HG03432 (cell line): ENCODE results near the gene KCTD6.
"Not testable (repeated sequence)": the region's sequence is repeated elsewhere in the genome, so short reads cannot be mapped to it uniquely, and the experiment has no call there.

Experiments used
- ATAC-seq: cut with Tn5 transposase; IDR thresholded peaks from one replicate; pipeline ENCODE4 v1.9.1; 2021; ENCODE audit warnings: mild to moderate bottlenecking, moderate library complexity; ENCODE audit not compliant: unreplicated experiment

The KCTD6 gene

GRCh38 chr3:58522759-58523425 lies 31.0 kb downstream of the KCTD6 start:
- no peak for ATAC-seq

GRCh38 chr3:58524326-58524888 lies 32.5 kb downstream of the KCTD6 start:
- ATAC-seq, result no peak

- ATAC-seq, result no peak
These were observed 34.6 kb downstream of the KCTD6 start for GRCh38 chr3:58526515-58526957.

- ATAC-seq, result not testable (repeated sequence)
These were observed 35.5 kb downstream of the KCTD6 start for GRCh38 chr3:58527440-58527839.

GRCh38 chr3:58528629-58529028 lies 36.7 kb downstream of the KCTD6 start:
- no peak for ATAC-seq

GRCh38 chr3:58529516-58530353 lies 37.8 kb downstream of the KCTD6 start:
- no peak for ATAC-seq

- no peak for ATAC-seq
These were observed 38.5 kb downstream of the KCTD6 start for GRCh38 chr3:58530354-58530865.

- ATAC-seq, result no peak
These were observed 39.7 kb downstream of the KCTD6 start for GRCh38 chr3:58531555-58531954.

- ATAC-seq, result no peak
These were observed 40.1 kb downstream of the KCTD6 start for GRCh38 chr3:58531956-58532355.

- peak; percentile 94 for ATAC-seq
These were observed 40.9 kb downstream of the KCTD6 start for GRCh38 chr3:58532794-58533220.

GRCh38 chr3:58534592-58535494 lies 42.9 kb downstream of the KCTD6 start:
- ATAC-seq, result no peak

- ATAC-seq, result no peak
These were observed 43.9 kb downstream of the KCTD6 start for GRCh38 chr3:58535531-58536500.

- no peak for ATAC-seq
These were observed 44.9 kb downstream of the KCTD6 start, which contains the start of gene ACOX2 for GRCh38 chr3:58536501-58537411. Gene ACOX2, minus strand, starts transcription at chr3:58537190. Its CDS starts 2,084 bp downstream, at chr3:58535106.

- no peak for ATAC-seq
These were observed 45.8 kb downstream of the KCTD6 start for GRCh38 chr3:58537412-58538301.

GRCh38 chr3:58539626-58540025 lies 47.7 kb downstream of the KCTD6 start:
- no peak for ATAC-seq

- ATAC-seq, result no peak
These were observed 48.4 kb downstream of the KCTD6 start for GRCh38 chr3:58540176-58540858.

- no peak for ATAC-seq
These were observed 52.6 kb downstream of the KCTD6 start for GRCh38 chr3:58544541-58544940.
